Measurements from ENCODE around the gene OR51V1. TPM values are rescaled to one million over a fixed set of nuclear protein-coding genes. Genes with fewer than 3 reads are reported as not detected.
A peak's percentile ranks its signal among the peaks of the same experiment; 100 is the strongest.

The OR51V1 gene
- polyA plus RNA-seq, 2 of the 4 experiments (the other 2 are of a cell fraction), result not detected

- Histone ChIP-seq H3K4me3 (no peak overlapping the region), H3K9me3 (no peaks in the 10 kb centered on the region), H3K4me1 (no peaks in the 10 kb centered on the region), H3K27ac (no peak overlapping the region), H3K4me2 (no peak overlapping the region)
- 0% methylated on average over 1 of the region's 1 CpG for WGBS (ENCODE audit: missing lambda C conversion rate)
- TF ChIP-seq SMC3 (IDR thresholded peaks at IDR 0.05) (peak; percentile 92), NR3C1 (IDR thresholded peaks at IDR 0.05) (no peak), CTCF (IDR thresholded peaks at IDR 0.05) (peak; percentile 79), EHF (CRISPR knock-in tag; IDR thresholded peaks at IDR 0.05) (no peak), RAD21 (conservative IDR thresholded peaks at IDR 0.05 in 1 of 2, IDR thresholded peaks at IDR 0.05 in 1 of 2) (peak; percentile 88 to 92)
- TF ChIP-seq, protein P1, sequence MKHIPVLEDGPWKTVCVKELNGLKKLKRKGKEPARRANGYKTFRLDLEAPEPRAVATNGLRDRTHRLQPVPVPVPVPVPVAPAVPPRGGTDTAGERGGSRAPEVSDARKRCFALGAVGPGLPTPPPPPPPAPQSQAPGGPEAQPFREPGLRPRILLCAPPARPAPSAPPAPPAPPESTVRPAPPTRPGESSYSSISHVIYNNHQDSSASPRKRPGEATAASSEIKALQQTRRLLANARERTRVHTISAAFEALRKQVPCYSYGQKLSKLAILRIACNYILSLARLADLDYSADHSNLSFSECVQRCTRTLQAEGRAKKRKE (CRISPR knock-in tag; IDR thresholded peaks at IDR 0.05; ENCODE audit: low read depth), result no peak
- CTCF ChIA-PET, result interaction anchor here (0.6 to 5.6 kb wide), 17 partner anchors 9 to 605 kb away, joined by 3 to 44 read pairs (median 3); no protein-coding TSS in a partner anchor
- POLR2A ChIA-PET, result no interaction called here
- ATAC-seq (peak; percentile 95 to 98), DNase-seq (ENCODE audit: low read depth in 1 of 2, low spot score in 1 of 2) (peak; percentile 64 to 80), FAIRE-seq (peak; percentile 95)
Measured at GRCh38 chr11:5204787-5205186, 4.3 kb upstream of the OR51V1 start.

DNA sequence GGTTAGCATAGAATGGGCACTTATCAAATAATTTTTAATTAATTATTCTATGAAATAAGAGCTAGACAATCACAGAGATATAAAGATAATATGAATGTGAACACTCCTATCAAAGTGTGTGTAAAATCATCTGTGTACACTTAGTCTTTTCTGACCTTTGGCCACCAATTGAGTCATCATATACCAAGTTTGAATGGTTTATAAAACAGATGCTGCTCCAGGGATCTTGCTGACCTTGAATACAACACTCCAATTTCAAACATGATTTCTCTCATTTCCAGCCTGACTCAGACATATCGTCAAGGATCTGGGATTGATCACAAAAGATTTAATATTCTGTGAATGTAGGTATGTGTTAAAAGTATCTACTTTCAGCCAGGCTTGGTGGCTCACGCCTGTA lies 2.9 kb upstream of the OR51V1 start:
- no peak for ATAC-seq
- H3K4me1 ChIP-seq, result no peaks in the 10 kb centered on the region
- 26% methylated on average over 2 of the region's 2 CpGs for WGBS (ENCODE audit: missing lambda C conversion rate)
- H3K4me2 ChIP-seq, result no peak overlapping the region
- H3K9me3 ChIP-seq, result no peaks in the 10 kb centered on the region
- no peak for DNase-seq (ENCODE audit: low read depth in 1 of 2, low spot score in 1 of 2)
- no peak for FAIRE-seq
- H3K27ac ChIP-seq, result no peak overlapping the region
- POLR2A ChIA-PET, result no interaction called here
- CTCF ChIA-PET, result interaction anchor here (0.5 to 5.6 kb wide), 10 partner anchors 75 to 1233 kb away, joined by 3 to 44 read pairs (median 5); no protein-coding TSS in a partner anchor
- H3K4me3 ChIP-seq, result no peak overlapping the region
- TF ChIP-seq, protein P2, sequence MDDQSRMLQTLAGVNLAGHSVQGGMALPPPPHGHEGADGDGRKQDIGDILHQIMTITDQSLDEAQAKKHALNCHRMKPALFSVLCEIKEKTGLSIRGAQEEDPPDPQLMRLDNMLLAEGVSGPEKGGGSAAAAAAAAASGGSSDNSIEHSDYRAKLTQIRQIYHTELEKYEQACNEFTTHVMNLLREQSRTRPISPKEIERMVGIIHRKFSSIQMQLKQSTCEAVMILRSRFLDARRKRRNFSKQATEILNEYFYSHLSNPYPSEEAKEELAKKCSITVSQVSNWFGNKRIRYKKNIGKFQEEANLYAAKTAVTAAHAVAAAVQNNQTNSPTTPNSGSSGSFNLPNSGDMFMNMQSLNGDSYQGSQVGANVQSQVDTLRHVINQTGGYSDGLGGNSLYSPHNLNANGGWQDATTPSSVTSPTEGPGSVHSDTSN (IDR thresholded peaks at IDR 0.05), result no peak
- TF ChIP-seq POLR2AphosphoS2 (conservative IDR thresholded peaks at IDR 0.05; ENCODE audit: low read length) (no peak), CEBPB (IDR thresholded peaks at IDR 0.05) (no peak), SMC3 (IDR thresholded peaks at IDR 0.05) (no peak), HOXB13 (CRISPR knock-in tag; IDR thresholded peaks at IDR 0.05; ENCODE audit: low read depth) (no peak)
- TF ChIP-seq, protein P1 (CRISPR knock-in tag; IDR thresholded peaks at IDR 0.05; ENCODE audit: low read depth), result no peak

DNA sequence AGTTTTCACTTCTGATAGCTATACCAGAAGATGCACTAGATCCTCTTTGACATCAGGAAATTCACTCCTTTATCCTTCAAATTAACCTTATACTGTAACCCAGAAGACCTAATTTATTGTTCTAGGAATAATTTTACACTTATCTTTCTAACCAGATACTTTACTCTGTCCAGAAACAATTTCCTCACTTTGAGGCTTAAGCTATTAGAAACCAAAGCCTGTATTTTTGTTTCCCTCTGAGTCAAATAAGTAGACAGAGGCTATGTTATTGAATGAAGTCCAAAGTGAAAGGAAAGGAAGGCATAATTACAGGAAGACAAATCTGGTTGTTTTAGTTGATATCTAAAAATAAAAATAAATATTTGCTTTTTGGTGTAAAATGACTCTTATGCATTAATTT lies 2.2 kb downstream of the OR51V1 start:
- Histone ChIP-seq H3K4me1 (no peaks in the 10 kb centered on the region), H3K9me3 (no peaks in the 10 kb centered on the region), H3K27ac (no peak overlapping the region), H3K4me3 (no peak overlapping the region), H3K4me2 (no peak overlapping the region)
- CTCF ChIA-PET, result interaction anchor here (1.1 kb wide), 2 partner anchors 9 to 85 kb away, joined by 3 read pairs; no protein-coding TSS in a partner anchor
- ATAC-seq, result no peak
- POLR2A ChIA-PET, result no interaction called here
- no peak for TF ChIP-seq HDAC2 (IDR thresholded peaks at IDR 0.05)
- no peak for DNase-seq (ENCODE audit: low read depth in 1 of 2, low spot score in 1 of 2)
- no peak for FAIRE-seq

DNA sequence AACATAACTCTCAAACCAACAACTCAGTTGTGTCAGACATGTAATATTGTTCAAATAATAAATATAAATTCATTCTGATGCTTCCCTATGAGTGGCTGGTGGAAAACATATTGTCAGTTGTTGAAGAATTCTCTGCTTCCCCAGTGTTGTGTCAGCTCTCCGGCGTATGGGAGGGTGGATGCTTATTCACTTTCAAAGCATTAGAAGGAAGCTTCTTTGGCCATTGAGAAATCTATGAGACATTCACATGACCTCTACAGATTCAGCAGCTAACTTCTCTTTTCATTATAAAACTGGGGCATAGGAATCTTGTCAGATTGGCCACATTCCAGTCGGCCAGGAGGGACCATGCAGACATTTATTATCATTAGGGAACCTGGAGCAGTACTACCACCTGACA lies 2.9 kb downstream of the OR51V1 start:
- ATAC-seq (no peak), DNase-seq (ENCODE audit: low read depth in 1 of 2, low spot score in 1 of 2) (no peak), FAIRE-seq (no peak)
- Histone ChIP-seq H3K9me3 (no peaks in the 10 kb centered on the region), H3K4me3 (no peak overlapping the region), H3K27ac (no peak overlapping the region), H3K4me2 (no peak overlapping the region), H3K4me1 (no peaks in the 10 kb centered on the region)
- WGBS (ENCODE audit: missing lambda C conversion rate), result 57% methylated on average over 3 of the region's 3 CpGs
- TF ChIP-seq CEBPB (IDR thresholded peaks at IDR 0.05) (no peak), RCOR1 (IDR thresholded peaks at IDR 0.05; ENCODE audit: low read depth, low read length) (no peak), KDM1A (IDR thresholded peaks at IDR 0.05; ENCODE audit: low read depth) (no peak), EHF (CRISPR knock-in tag; IDR thresholded peaks at IDR 0.05) (no peak), ZC3H11A (IDR thresholded peaks at IDR 0.05) (no peak), POLR2AphosphoS2 (conservative IDR thresholded peaks at IDR 0.05; ENCODE audit: low read length) (no peak), HOXA7 (CRISPR knock-in tag; IDR thresholded peaks at IDR 0.05) (no peak)
- TF ChIP-seq, protein P2 (IDR thresholded peaks at IDR 0.05), result no peak
- ChIA-PET POLR2A (no interaction called here), CTCF (interaction anchor here (1.1 kb wide), 2 partner anchors 8 to 86 kb away, joined by 3 read pairs; no protein-coding TSS in a partner anchor)
